Mucosa of stomach (tissue), 1 donor: ENCODE data around the gene RHOT1.
"Not testable (repeated sequence)": the region's sequence is repeated elsewhere in the genome, so short reads cannot be mapped to it uniquely, and the experiment has no call there.

Experiments
- H3K27me3 ChIP-seq: one replicate; pipeline ENCODE4 v1.7.0; 2013; ENCODE audit warnings: mild to moderate bottlenecking, low read length; ENCODE audit not compliant: control insufficient read depth, insufficient read depth
- H3K36me3 ChIP-seq: one replicate; pipeline ENCODE4 v1.7.0; 2013; ENCODE audit warnings: low read length; ENCODE audit not compliant: control insufficient read depth, insufficient read depth
- H3K4me1 ChIP-seq: one replicate; pipeline ENCODE4 v1.7.0; 2013; ENCODE audit warnings: mild to moderate bottlenecking, low read length; ENCODE audit not compliant: control insufficient read depth, insufficient read depth
- H3K4me3 ChIP-seq: one replicate; pipeline ENCODE4 v1.7.0; 2013; ENCODE audit warnings: low read length
- H3K9ac ChIP-seq: one replicate; pipeline ENCODE4 v1.7.0; 2013; ENCODE audit warnings: mild to moderate bottlenecking, low read length, moderate library complexity
- H3K9me3 ChIP-seq: one replicate; pipeline ENCODE4 v1.7.0; 2013; ENCODE audit warnings: mild to moderate bottlenecking, low read length, moderate library complexity; ENCODE audit not compliant: control insufficient read depth
- donor health status: Pancreatic carcinoma.

The RHOT1 gene

DNA sequence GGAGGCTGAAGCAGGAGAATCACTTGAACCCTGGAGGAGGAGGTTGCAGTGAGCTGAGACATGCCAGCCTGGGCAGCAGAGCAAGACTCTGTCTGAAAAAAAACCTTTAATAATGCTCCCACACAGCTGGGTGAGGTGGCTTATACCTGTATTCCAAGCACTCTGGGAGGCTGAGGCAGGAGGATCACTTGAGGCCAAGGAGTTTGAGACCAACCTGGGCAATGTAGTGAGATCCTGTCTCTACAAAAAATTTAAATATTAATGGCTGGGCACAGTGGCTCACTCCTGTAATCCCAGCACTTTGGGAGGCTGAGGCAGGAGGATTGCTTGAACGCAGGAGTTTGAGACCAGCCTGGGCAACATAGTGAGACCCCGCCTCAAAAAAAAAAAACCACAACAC, 2.1 kb downstream of the RHOT1 start:
- not testable (repeated sequence) for H3K4me3 ChIP-seq, H3K9me3 ChIP-seq, H3K9ac ChIP-seq, H3K36me3 ChIP-seq, H3K27me3 ChIP-seq, H3K4me1 ChIP-seq

DNA sequence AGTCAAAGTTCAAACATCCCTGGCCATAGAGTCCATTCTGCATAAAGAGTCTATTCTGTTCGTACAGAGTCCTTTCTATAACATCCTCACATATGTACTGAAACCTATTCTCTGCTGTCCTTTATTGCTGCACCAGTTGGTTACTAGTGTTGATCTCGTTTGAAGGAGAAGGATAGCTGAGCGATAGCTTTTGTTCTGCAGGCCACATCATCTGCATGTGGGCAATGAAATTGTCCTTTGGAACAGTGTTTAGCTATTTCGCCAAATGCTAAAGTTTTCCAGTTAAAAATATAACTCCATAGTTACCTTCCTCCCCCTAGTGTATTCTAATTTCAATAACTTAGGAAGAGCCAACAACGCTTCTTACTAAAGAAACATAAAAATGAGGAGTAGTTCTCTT, 6.0 kb downstream of the RHOT1 start:
- no peak overlapping the region for H3K4me3 ChIP-seq
- H3K9ac ChIP-seq: no peak overlapping the region
- peaks cover 3% of the 10 kb centered on the region for H3K4me1 ChIP-seq
- no peaks in the 10 kb centered on the region for H3K9me3 ChIP-seq
- no peaks in the 10 kb centered on the region for H3K27me3 ChIP-seq
- H3K36me3 ChIP-seq: no peaks in the 10 kb centered on the region

DNA sequence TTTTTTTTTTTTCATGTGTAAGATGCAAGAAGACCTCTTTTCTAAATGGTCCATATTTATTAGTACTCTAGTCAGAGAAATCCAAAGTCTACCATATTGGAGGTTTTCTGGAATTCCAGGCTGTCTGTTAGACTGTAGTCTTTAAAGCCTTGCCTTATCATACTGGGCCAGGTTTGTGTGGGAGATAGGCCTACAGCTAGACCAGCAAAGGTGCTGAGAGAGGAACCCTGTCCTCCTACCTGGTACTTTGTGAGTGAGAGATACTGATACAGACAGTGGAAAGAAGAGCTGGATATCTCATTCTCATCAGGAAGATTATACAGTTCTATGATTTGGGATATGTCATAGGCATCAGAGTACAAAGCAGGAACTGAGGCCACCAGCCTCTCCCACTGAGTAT, 8.1 kb downstream of the RHOT1 start:
- H3K4me1 ChIP-seq: no peaks in the 10 kb centered on the region
- H3K9ac ChIP-seq: no peak overlapping the region
- H3K27me3 ChIP-seq: no peaks in the 10 kb centered on the region
- no peak overlapping the region for H3K4me3 ChIP-seq
- H3K36me3 ChIP-seq: no peaks in the 10 kb centered on the region
- no peaks in the 10 kb centered on the region for H3K9me3 ChIP-seq

DNA sequence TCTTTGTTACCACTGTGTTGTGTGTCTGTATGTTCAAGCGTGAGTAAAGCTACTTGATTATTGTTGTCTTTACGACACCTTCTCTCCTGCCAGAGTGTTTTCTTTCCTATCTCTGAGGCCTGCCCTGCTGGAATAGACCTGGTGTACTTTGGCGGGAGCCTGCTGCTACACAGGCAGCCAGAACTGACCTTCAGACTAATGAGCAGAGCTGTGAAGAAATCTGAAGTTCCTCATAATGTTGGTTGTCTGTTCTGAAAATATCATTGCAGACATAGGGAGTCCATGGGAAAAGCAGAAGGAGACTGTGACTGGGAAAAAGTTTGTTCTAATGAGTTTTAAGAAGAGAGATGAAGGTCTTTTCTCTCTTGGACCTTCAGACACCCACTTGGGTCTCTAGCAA, 9.8 kb downstream of the RHOT1 start:
- Histone ChIP-seq H3K27me3 (no peaks in the 10 kb centered on the region), H3K9ac (no peak overlapping the region), H3K9me3 (no peaks in the 10 kb centered on the region), H3K36me3 (no peaks in the 10 kb centered on the region), H3K4me1 (no peaks in the 10 kb centered on the region), H3K4me3 (no peak overlapping the region)

DNA sequence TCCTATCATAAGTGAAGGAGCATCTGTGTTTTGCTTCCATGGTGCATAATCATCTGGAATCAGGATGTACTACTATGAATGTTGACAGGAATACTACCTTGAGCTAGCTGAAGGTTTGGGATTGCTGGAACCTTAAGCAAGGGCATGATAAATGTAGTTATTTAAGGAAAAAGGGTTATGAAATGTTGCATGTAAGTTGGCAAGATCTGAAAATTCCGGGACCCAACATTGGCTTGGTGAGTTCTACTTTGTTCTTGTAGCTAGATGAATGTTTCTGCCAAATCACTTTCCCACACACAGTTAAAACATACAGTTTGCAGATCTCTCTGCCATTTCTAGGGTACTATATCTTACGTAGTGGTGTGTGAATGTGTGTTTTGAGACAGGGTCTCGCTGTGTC, 13.6 kb downstream of the RHOT1 start:
- Histone ChIP-seq H3K9me3 (no peaks in the 10 kb centered on the region), H3K9ac (no peak overlapping the region), H3K4me3 (no peak overlapping the region), H3K4me1 (no peaks in the 10 kb centered on the region), H3K27me3 (no peaks in the 10 kb centered on the region), H3K36me3 (no peaks in the 10 kb centered on the region)

GRCh38 chr17:32156656-32157055, 14.4 kb downstream of the RHOT1 start:
- no peak overlapping the region for H3K9ac ChIP-seq
- no peaks in the 10 kb centered on the region for H3K9me3 ChIP-seq
- H3K4me1 ChIP-seq: no peaks in the 10 kb centered on the region
- H3K36me3 ChIP-seq: no peaks in the 10 kb centered on the region
- no peaks in the 10 kb centered on the region for H3K27me3 ChIP-seq
- H3K4me3 ChIP-seq: no peak overlapping the region

DNA sequence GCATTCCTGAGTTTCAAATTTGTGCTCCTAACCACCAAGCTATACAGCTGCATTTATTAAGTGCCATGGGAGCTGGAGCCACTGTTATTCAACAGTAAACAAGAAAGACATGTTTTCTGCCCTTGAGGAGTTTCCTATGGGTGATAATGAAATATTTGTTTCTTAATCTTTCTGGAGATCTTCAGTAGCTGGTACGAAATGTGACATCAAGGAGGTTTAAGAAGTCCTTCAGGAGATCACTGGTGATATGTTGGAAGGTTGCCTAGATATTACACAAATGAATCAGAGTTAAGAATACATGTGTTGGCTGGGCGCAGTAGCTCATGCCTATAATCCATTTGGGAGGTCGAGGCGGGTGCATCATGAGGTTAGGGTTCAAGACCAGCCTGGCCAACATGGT, 14.9 kb downstream of the RHOT1 start:
- Histone ChIP-seq H3K36me3 (no peaks in the 10 kb centered on the region), H3K9ac (no peak overlapping the region), H3K27me3 (no peaks in the 10 kb centered on the region), H3K4me3 (no peak overlapping the region), H3K9me3 (no peaks in the 10 kb centered on the region), H3K4me1 (no peaks in the 10 kb centered on the region)

- H3K9me3 ChIP-seq: no peaks in the 10 kb centered on the region
- no peaks in the 10 kb centered on the region for H3K27me3 ChIP-seq
- H3K4me3 ChIP-seq: no peak overlapping the region
- H3K9ac ChIP-seq: no peak overlapping the region
- H3K36me3 ChIP-seq: no peaks in the 10 kb centered on the region
- no peaks in the 10 kb centered on the region for H3K4me1 ChIP-seq
Observed at GRCh38 chr17:32158870-32159585, 16.7 kb downstream of the RHOT1 start.

DNA sequence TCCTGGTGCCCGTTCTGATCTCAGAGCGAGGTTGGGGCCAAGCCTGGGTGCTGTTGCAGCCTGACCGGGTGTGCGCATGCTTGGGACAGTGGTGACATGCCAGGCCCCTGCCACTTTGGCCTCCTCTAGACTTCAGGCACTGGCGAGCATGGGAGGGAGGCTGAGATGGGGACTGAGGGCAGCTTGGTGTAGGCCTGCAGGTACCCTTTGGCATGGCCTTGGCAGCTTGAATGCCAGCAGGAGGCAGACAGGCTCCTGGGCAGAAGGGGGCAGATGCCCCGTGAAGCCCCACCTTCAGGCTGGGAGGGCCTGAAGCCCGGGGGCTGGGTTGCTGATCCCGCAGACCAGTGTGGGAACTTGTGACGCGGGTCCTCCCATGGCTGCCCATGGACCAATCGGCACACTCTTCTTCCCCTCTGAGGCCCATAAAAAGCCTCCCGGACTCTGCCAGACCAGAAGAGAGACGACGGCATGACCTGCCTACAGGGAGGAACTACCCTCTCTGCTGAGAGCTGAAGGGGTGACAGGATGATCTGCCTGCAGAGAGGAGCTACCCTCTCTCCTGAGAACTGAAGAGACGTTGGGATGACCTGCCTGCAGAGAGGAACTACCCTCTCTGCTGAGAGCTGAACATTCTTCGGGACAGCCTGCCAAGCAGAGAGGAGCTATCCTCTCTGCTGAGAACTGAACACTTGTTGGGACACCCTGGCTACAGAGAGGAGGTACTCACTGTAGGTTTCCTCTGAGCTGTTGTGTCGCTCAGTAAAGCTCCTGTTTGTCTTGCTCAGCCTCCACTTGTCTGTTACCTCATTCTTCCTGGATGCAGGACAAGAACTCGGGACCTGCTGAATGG, 17.5 kb downstream of the RHOT1 start:
- Histone ChIP-seq H3K4me1 (no peaks in the 10 kb centered on the region), H3K9ac (no peak overlapping the region), H3K36me3 (no peaks in the 10 kb centered on the region), H3K9me3 (no peaks in the 10 kb centered on the region), H3K27me3 (no peaks in the 10 kb centered on the region), H3K4me3 (no peak overlapping the region)

- H3K9ac ChIP-seq: no peak overlapping the region
- no peaks in the 10 kb centered on the region for H3K4me1 ChIP-seq
- H3K4me3 ChIP-seq: no peak overlapping the region
- H3K9me3 ChIP-seq: no peaks in the 10 kb centered on the region
- no peaks in the 10 kb centered on the region for H3K27me3 ChIP-seq
- H3K36me3 ChIP-seq: no peaks in the 10 kb centered on the region
Observed at GRCh38 chr17:32160526-32160925, 18.2 kb downstream of the RHOT1 start.

DNA sequence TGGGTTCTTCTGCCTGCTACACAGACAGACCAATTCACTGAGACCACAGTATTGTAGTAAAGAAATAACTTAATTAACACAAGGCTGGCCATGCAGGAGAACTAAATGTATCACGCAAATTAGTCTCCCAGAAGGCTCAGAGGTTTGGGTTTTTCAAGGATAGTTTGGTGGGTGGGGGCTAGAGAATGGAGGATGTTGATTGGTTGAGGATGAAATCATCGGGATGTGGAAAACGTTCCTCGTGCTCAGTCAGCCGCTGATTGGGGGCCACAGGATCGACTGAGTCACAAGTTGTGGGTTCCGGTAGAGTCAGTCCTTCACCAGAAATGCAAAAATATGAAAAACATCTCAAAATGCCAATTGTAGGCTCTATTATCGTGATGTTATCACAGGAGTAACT, 18.7 kb downstream of the RHOT1 start:
- Histone ChIP-seq H3K27me3 (no peaks in the 10 kb centered on the region), H3K4me3 (no peak overlapping the region), H3K9me3 (no peaks in the 10 kb centered on the region), H3K9ac (no peak overlapping the region), H3K36me3 (no peaks in the 10 kb centered on the region), H3K4me1 (no peaks in the 10 kb centered on the region)

GRCh38 chr17:32161506-32162365, 19.4 kb downstream of the RHOT1 start:
- Histone ChIP-seq H3K27me3 (no peaks in the 10 kb centered on the region), H3K4me3 (no peak overlapping the region), H3K9ac (no peak overlapping the region), H3K4me1 (no peaks in the 10 kb centered on the region), H3K36me3 (no peaks in the 10 kb centered on the region), H3K9me3 (no peaks in the 10 kb centered on the region)
